NCI-H187 treated with DMSO at 0.1 percent for 48 hours (cell line): ENCODE results near the gene NUP98.

Experiments
- DNase-seq: peaks from one replicate; lab custom pipeline; 2025; lab: John Stamatoyannopoulos, UW

NUP98 gene

GRCh38 chr11:3641191-3641590, 156.2 kb downstream of the NUP98 start:
- no peak for DNase-seq

- DNase-seq, result no peak
Measured at GRCh38 chr11:3639841-3640240, 157.5 kb downstream of the NUP98 start.

- no peak for DNase-seq
Measured at GRCh38 chr11:3638513-3638912, 158.8 kb downstream of the NUP98 start.

GRCh38 chr11:3637201-3637600, 160.2 kb downstream of the NUP98 start:
- DNase-seq, result no peak

- DNase-seq, result no peak
Measured at GRCh38 chr11:3635641-3636375, 161.5 kb downstream of the NUP98 start.

- no peak for DNase-seq
Measured at GRCh38 chr11:3632070-3632660, 165.2 kb downstream of the NUP98 start.

- no peak for DNase-seq
Measured at GRCh38 chr11:3631331-3631730, 166.0 kb downstream of the NUP98 start.

GRCh38 chr11:3627291-3627690, 170.1 kb downstream of the NUP98 start:
- DNase-seq, result no peak

GRCh38 chr11:3626250-3626960, 170.9 kb downstream of the NUP98 start:
- DNase-seq, result no peak
